AG09319 (cell line): ENCODE data around the gene THBS2.
A peak's percentile ranks its signal among the peaks of the same experiment; 100 is the strongest.

Experiments used
- DNase-seq: peaks from one replicate; pipeline ENCODE4 v3.0.0-alpha.2; 2010; ENCODE audit warnings: low read depth; ENCODE audit errors: extremely low read depth
- CTCF ChIP-seq: IDR thresholded peaks from 2 replicates; pipeline ENCODE4 v1.5.1; 2011; ENCODE audit warnings: low read depth, mild to moderate bottlenecking, inconsistent platforms, low read length, moderate library complexity

The THBS2 gene

GRCh38 chr6:169210611-169211010 is 43.0 kb downstream of the THBS2 start:
- no peak for DNase-seq

GRCh38 chr6:169208011-169208410 is 45.6 kb downstream of the THBS2 start:
- no peak for TF ChIP-seq CTCF
- no peak for DNase-seq

More at GRCh38 chr6:169210611-169211010, 43.0 kb downstream of the THBS2 start:
- TF ChIP-seq CTCF: no peak

GRCh38 chr6:169207482-169207881 is 46.2 kb downstream of the THBS2 start:
- TF ChIP-seq CTCF: no peak
- no peak for DNase-seq

- peak; percentile 72 for DNase-seq
- TF ChIP-seq CTCF: no peak
Measured at GRCh38 chr6:169205176-169206160, 48.2 kb downstream of the THBS2 start.

GRCh38 chr6:169204167-169204566 is 49.5 kb downstream of the THBS2 start:
- DNase-seq: no peak
- no peak for TF ChIP-seq CTCF

GRCh38 chr6:169201985-169202384 is 51.7 kb downstream of the THBS2 start:
- TF ChIP-seq CTCF: no peak
- no peak for DNase-seq

- DNase-seq: no peak
- TF ChIP-seq CTCF: no peak
Measured at GRCh38 chr6:169200893-169201514, 52.6 kb downstream of the THBS2 start.
